Liver (tissue), 9 donors: Measurements from ENCODE around the gene SCAP. TPM values are rescaled to one million over a fixed set of nuclear protein-coding genes. Genes with fewer than 3 reads are reported as not detected.
"Not testable (repeated sequence)": the region's sequence is repeated elsewhere in the genome, so short reads cannot be mapped to it uniquely, and the experiment has no call there.

Source experiments
- DNase-seq: peaks from one replicate; pipeline ENCODE4 v3.0.0-alpha.2; 2017; ENCODE audit warnings: low spot score
- H3K27ac ChIP-seq, 2 donors: one replicate each; pipeline ENCODE4 v1.7.0; 2013; ENCODE audit warnings: inconsistent platforms in 2 of 2, low read length in 2 of 2, control low read depth in 1 of 2, low read depth in 1 of 2, mild to moderate bottlenecking in 1 of 2
- H3K27me3 ChIP-seq, 4 donors: one replicate each; pipeline versions ENCODE4 v1.6.1 to v1.7.0; 2013; ENCODE audit warnings: low read length in 3 of 4, inconsistent platforms in 1 of 4, mild to moderate bottlenecking in 1 of 4, moderate library complexity in 1 of 4; ENCODE audit not compliant: control insufficient read depth in 4 of 4, insufficient read depth in 4 of 4
- H3K36me3 ChIP-seq, 4 donors: one replicate each; pipeline versions ENCODE4 v1.6.1 to v1.7.0; 2013; ENCODE audit warnings: low read length in 3 of 4, mild to moderate bottlenecking in 3 of 4, low read depth in 1 of 4, moderate library complexity in 1 of 4; ENCODE audit not compliant: control insufficient read depth in 4 of 4, insufficient read depth in 3 of 4
- H3K4me1 ChIP-seq, 4 donors: one replicate each; pipeline versions ENCODE4 v1.6.1 to v1.7.0; 2013; ENCODE audit warnings: low read length in 3 of 4, mild to moderate bottlenecking in 3 of 4, moderate library complexity in 1 of 4; ENCODE audit not compliant: control insufficient read depth in 4 of 4, insufficient read depth in 4 of 4
- H3K4me3 ChIP-seq, 3 donors: one replicate each; pipeline versions ENCODE4 v1.6.1 to v1.7.0; 2013; ENCODE audit warnings: low read length in 3 of 3, control low read depth in 1 of 3, low read depth in 1 of 3, mild to moderate bottlenecking in 1 of 3
- H3K9ac ChIP-seq, 2 donors: one replicate each; pipeline ENCODE4 v1.7.0; 2013; ENCODE audit warnings: low read length in 2 of 2, mild to moderate bottlenecking in 2 of 2, moderate library complexity in 2 of 2, control low read depth in 1 of 2, low read depth in 1 of 2
- H3K9me3 ChIP-seq, 4 donors: one replicate each; pipeline versions ENCODE4 v1.6.1 to v1.7.0; 2013; ENCODE audit warnings: low read length in 3 of 4; ENCODE audit not compliant: control insufficient read depth in 4 of 4
- CTCF ChIP-seq: fragments of 150-350 bp; IDR thresholded peaks from 2 replicates; pipeline ENCODE4 v1.5.1; 2017; ENCODE audit warnings: improper control_type of control experiment, low read depth, low read length; ENCODE audit not compliant: missing input control
- EGR1 ChIP-seq, 2 donors: IDR thresholded peaks; 2 replicates each; pipeline ENCODE4 v1.6.1; 2016 to 2018; ENCODE audit warnings: antibody characterized with exemption in 2 of 2, low read depth in 2 of 2
- FOXA2 ChIP-seq: IDR thresholded peaks from 2 replicates; pipeline ENCODE4 v1.6.1; 2016; ENCODE audit warnings: antibody characterized with exemption
- GABPA ChIP-seq, 2 donors: IDR thresholded peaks in 1 of 2; conservative IDR thresholded peaks in 1 of 2; 2 replicates each; pipeline ENCODE4 v1.6.1; 2016; ENCODE audit warnings: antibody characterized with exemption in 2 of 2, mild to moderate bottlenecking in 1 of 2, moderate library complexity in 1 of 2
- HNF4A ChIP-seq, 2 donors: conservative IDR thresholded peaks; 2 replicates each; pipeline ENCODE4 v1.6.1; 2016; ENCODE audit warnings: antibody characterized with exemption in 2 of 2, mild to moderate bottlenecking in 2 of 2
- JUND ChIP-seq, 2 donors: IDR thresholded peaks; 2 replicates each; pipeline ENCODE4 v1.6.1; 2016; ENCODE audit warnings: antibody characterized with exemption in 2 of 2
- NR2F2 ChIP-seq: IDR thresholded peaks from 2 replicates; pipeline ENCODE4 v1.6.1; 2016; ENCODE audit warnings: antibody characterized with exemption
- RAD21 ChIP-seq, 2 donors: IDR thresholded peaks; 2 replicates each; pipeline ENCODE4 v1.6.1; 2016; ENCODE audit warnings: antibody characterized with exemption in 2 of 2, mild to moderate bottlenecking in 2 of 2
- REST ChIP-seq: IDR thresholded peaks from 2 replicates; pipeline ENCODE4 v1.6.1; 2016; ENCODE audit warnings: antibody characterized with exemption, mild to moderate bottlenecking
- RXRA ChIP-seq, 2 donors: IDR thresholded peaks; 2 replicates each; pipeline ENCODE4 v1.6.1; 2017 to 2018; ENCODE audit warnings: antibody characterized with exemption in 2 of 2, mild to moderate bottlenecking in 1 of 2
- SP1 ChIP-seq: IDR thresholded peaks from 2 replicates; pipeline ENCODE4 v1.6.1; 2018; ENCODE audit warnings: antibody characterized with exemption, mild to moderate bottlenecking
- ZBTB33 ChIP-seq: IDR thresholded peaks from 2 replicates; pipeline ENCODE4 v1.6.1; 2016; ENCODE audit warnings: antibody characterized with exemption
- WGBS: extraction: QIAGEN DNeasy Blood & Tissue Kit; methylation state at CpG from one replicate; pipeline ENCODE4 v1.1.7; 2013; 5-methylcytosine and 5-hydroxymethylcytosine counted together
- polyA plus RNA-seq, 2 donors: library from polyadenylated mRNA; stranded (reverse) in 1 of 2; unstranded in 1 of 2; fragments of 200-250 nt in 1 of 2; fragments of >200 nt in 1 of 2; fragmentation: Nextera tagmentation in 1 of 2; extraction: Ambion mirVana in 1 of 2; gene quantifications; one replicate each; pipeline versions ENCODE4 v1.2.1 to v1.2.3, GENCODE V29; 2013 to 2015
- total RNA-seq, 2 donors: library from RNA; depleted of rRNA; stranded (reverse); fragments of >200 nt; gene quantifications; one replicate each; pipeline ENCODE4 v1.2.3, GENCODE V29; 2014
- TF ChIP-seq, protein P1 (sequence below): IDR thresholded peaks from 2 replicates; pipeline ENCODE4 v1.6.1; 2016; ENCODE audit warnings: antibody characterized with exemption
- TF ChIP-seq, protein P2 (sequence below): IDR thresholded peaks from 2 replicates; pipeline ENCODE4 v1.6.1; 2016; ENCODE audit warnings: antibody characterized with exemption
- donor health status: healthy.
- donor health status: healthy.
- donor health status: healthy.
- donor health status: healthy.
- donor health status: healthy.

Gene SCAP
- total and polyA plus RNA-seq, 4 donors, result 25.9 to 84.8 (median 59.3) TPM

GRCh38 chr3:47482366-47482765 lies 6.6 kb upstream of the SCAP start:
- no peaks in the 10 kb centered on the region for H3K9me3 ChIP-seq
- H3K4me3 ChIP-seq, result no peak overlapping the region
- no peak overlapping the region for H3K27ac ChIP-seq
- H3K36me3 ChIP-seq, result no peaks in the 10 kb centered on the region
- no peak overlapping the region for H3K9ac ChIP-seq
- WGBS, result 76% methylated on average over 2 of the region's 2 CpGs
- no peaks in the 10 kb centered on the region for H3K4me1 ChIP-seq
- no peaks in the 10 kb centered on the region for H3K27me3 ChIP-seq
- no peak for DNase-seq
- no peak for TF ChIP-seq ZBTB33
- TF ChIP-seq REST, result no peak
- TF ChIP-seq, protein P1, sequence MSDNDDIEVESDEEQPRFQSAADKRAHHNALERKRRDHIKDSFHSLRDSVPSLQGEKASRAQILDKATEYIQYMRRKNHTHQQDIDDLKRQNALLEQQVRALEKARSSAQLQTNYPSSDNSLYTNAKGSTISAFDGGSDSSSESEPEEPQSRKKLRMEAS, result no peak
- TF ChIP-seq CTCF, result no peak
- TF ChIP-seq NR2F2, result no peak
- TF ChIP-seq FOXA2, result no peak
- TF ChIP-seq, protein P2, sequence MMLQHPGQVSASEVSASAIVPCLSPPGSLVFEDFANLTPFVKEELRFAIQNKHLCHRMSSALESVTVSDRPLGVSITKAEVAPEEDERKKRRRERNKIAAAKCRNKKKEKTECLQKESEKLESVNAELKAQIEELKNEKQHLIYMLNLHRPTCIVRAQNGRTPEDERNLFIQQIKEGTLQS, result no peak
- no peak for TF ChIP-seq JUND (IDR thresholded peaks at IDR 0.05)
- no peak for TF ChIP-seq GABPA (IDR thresholded peaks at IDR 0.05 in 1 of 2, conservative IDR thresholded peaks at IDR 0.05 in 1 of 2)
- TF ChIP-seq RXRA (IDR thresholded peaks at IDR 0.05), result no peak
- TF ChIP-seq EGR1 (IDR thresholded peaks at IDR 0.05; ENCODE audit: low read depth in 2 of 2), result no peak
- TF ChIP-seq RAD21 (IDR thresholded peaks at IDR 0.05), result no peak
- no peak for TF ChIP-seq SP1
- TF ChIP-seq HNF4A (conservative IDR thresholded peaks at IDR 0.05), result no peak

DNA sequence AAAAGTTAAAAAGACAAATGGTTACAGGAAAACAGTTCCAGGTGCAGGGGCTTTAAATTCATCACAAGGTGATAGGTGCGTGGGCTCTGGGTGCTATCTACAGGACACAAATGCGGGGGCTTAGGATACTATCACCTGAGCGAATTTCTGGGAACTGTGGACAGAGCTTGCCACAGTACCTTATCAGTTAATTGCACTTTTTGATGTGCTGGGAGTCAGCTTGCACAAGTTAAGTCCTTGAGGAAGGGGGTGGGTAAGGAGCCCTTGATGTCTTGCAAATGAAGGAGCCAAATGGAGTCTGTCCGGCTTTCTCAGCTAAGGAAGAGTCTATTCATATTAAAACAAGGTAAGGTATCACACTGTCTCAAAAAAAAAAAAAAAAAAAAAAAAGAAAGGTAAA lies 6.0 kb upstream of the SCAP start:
- not testable (repeated sequence) for H3K4me3 ChIP-seq, H3K9ac ChIP-seq, H3K9me3 ChIP-seq, H3K27me3 ChIP-seq, DNase-seq, H3K4me1 ChIP-seq, H3K36me3 ChIP-seq, H3K27ac ChIP-seq
- WGBS, result 86% methylated on average over 4 of the region's 4 CpGs

- 96% methylated on average over 6 of the region's 6 CpGs for WGBS
- not testable (repeated sequence) for H3K9ac ChIP-seq, H3K36me3 ChIP-seq, H3K27ac ChIP-seq, H3K27me3 ChIP-seq, H3K9me3 ChIP-seq, H3K4me3 ChIP-seq, DNase-seq
- peaks cover 0 to 11% (median 8%) of the 10 kb centered on the region in 4 donors for H3K4me1 ChIP-seq
Observed at GRCh38 chr3:47480267-47480666, 4.5 kb upstream of the SCAP start.
